ENCODE results near the gene NAT8L.

DNA sequence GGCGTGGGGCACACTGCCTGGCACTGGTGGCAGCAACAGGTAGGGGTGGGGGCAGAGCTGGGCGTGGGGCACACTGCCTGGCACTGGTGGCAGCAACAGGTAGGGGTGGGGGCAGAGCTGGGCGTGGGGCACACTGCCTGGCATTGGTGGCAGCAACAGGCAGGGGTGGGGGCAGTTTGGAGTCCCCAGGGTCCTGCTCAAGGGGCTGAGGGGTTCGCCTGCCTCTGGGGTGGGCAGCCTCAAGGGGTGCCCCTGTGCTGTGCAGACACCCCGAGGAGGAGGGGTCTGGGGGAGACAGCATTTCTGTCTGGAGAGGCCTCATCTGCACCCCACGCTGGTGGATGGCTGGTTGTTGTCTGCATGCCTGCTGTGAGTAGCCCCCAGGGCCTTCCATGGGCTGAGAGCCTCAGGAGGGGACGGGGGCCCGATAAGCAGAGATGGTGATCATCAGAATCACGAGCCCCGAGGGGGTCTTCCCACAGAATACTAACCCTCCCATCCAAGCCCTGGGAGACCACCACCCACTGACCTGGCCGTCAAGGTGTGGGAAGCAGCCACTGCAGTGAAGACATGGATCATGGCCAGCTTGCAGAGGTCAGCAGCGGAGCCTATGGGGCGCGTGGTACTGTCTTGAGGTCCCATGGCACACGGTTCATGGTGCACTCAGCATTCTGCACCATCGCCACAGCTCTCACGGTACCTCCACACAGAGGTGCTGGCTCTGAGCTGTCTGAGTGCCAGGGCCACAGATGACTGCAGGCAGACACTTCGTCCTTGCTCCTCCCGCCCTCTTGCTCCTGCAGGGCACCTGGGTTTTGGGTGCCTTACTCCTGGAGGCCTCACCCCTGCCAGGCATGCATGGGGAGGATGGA, 21.5 kb downstream of the NAT8L start:
- no peak for TF ChIP-seq CTCF (IDR thresholded peaks at IDR 0.05)
- TF ChIP-seq POLR2AphosphoS5 (IDR thresholded peaks at IDR 0.05), result no peak
- TF ChIP-seq POLR2A (IDR thresholded peaks at IDR 0.05), result no peak
